HFF-Myc (cell line): ENCODE results near the gene ABCC6.
"Not testable (repeated sequence)": the region's sequence is repeated elsewhere in the genome, so short reads cannot be mapped to it uniquely, and the experiment has no call there.

ENCODE experiments used
- DNase-seq: peaks from one replicate; pipeline ENCODE4 v3.0.0-alpha.2; 2011; ENCODE audit warnings: low read depth; ENCODE audit errors: extremely low read depth
- H3K4me3 ChIP-seq: replicated peaks from 2 replicates; pipeline ENCODE4 v1.5.1; 2011; ENCODE audit warnings: low read depth, mild to moderate bottlenecking, control low read depth, low read length
- CTCF ChIP-seq: IDR thresholded peaks from 2 replicates; pipeline ENCODE4 v1.5.1; 2012; ENCODE audit warnings: mild to moderate bottlenecking, low read depth, low read length, control low read depth; ENCODE audit errors: missing control alignments

ABCC6 gene

GRCh38 chr16:16163109-16163508, 60.2 kb downstream of the ABCC6 start:
- TF ChIP-seq CTCF, result no peak
- no peak for DNase-seq
- H3K4me3 ChIP-seq, result no peak overlapping the region

GRCh38 chr16:16162591-16162990, 60.7 kb downstream of the ABCC6 start:
- no peak for TF ChIP-seq CTCF
- no peak for DNase-seq
- H3K4me3 ChIP-seq, result no peak overlapping the region

- DNase-seq, H3K4me3 ChIP-seq: not testable (repeated sequence)
These were observed 61.5 kb downstream of the ABCC6 start for GRCh38 chr16:16161840-16162239.

GRCh38 chr16:16161319-16161718, 62.0 kb downstream of the ABCC6 start:
- DNase-seq, result no peak
- TF ChIP-seq CTCF, result no peak
- no peak overlapping the region for H3K4me3 ChIP-seq

GRCh38 chr16:16159662-16160061, 63.6 kb downstream of the ABCC6 start:
- no peak for DNase-seq
- no peak for TF ChIP-seq CTCF
- no peak overlapping the region for H3K4me3 ChIP-seq

GRCh38 chr16:16158741-16159374, 64.4 kb downstream of the ABCC6 start:
- DNase-seq, result no peak
- no peak for TF ChIP-seq CTCF
- no peak overlapping the region for H3K4me3 ChIP-seq

- DNase-seq, result no peak
- no peak overlapping the region for H3K4me3 ChIP-seq
- no peak for TF ChIP-seq CTCF
These were observed 65.1 kb downstream of the ABCC6 start for GRCh38 chr16:16158082-16158658.
